Panc1 (cell line): ENCODE results near the gene TSPAN31.
"Not testable (repeated sequence)": the region's sequence is repeated elsewhere in the genome, so short reads cannot be mapped to it uniquely, and the experiment has no call there.

Experiments used
- CTCF ChIP-seq: fragments of 450-650 bp; IDR thresholded peaks from 2 replicates; pipeline ENCODE4 v1.5.1; 2017; ENCODE audit warnings: mild to moderate bottlenecking
- POLR2AphosphoS5 ChIP-seq: IDR thresholded peaks from 2 replicates; pipeline ENCODE4 v1.6.1; 2012; ENCODE audit warnings: mild to moderate bottlenecking, low read depth, low read length, moderate library complexity
- REST ChIP-seq, 2 experiments: IDR thresholded peaks; 2 replicates each; pipeline ENCODE4 v1.6.1; 2011 to 2012; ENCODE audit warnings: low read depth in 2 of 2, control low read depth in 1 of 2, low read length in 1 of 2, mild to moderate bottlenecking in 1 of 2, moderate library complexity in 1 of 2; ENCODE audit not compliant: insufficient read depth in 1 of 2
- SIN3A ChIP-seq: IDR thresholded peaks from 2 replicates; pipeline ENCODE4 v1.6.1; 2012; ENCODE audit warnings: low read depth, mild to moderate bottlenecking, low read length, moderate library complexity, borderline replicate concordance; ENCODE audit not compliant: insufficient read depth
- TCF7L2 ChIP-seq: IDR thresholded peaks from 2 replicates; pipeline ENCODE4 v1.6.1; 2011; ENCODE audit warnings: mild to moderate bottlenecking, low read depth, low read length, inconsistent platforms

- TF ChIP-seq CTCF; SIN3A; POLR2AphosphoS5; REST (IDR thresholded peaks at IDR 0.05; ENCODE audit: insufficient read depth in 1 of 2, low read depth in 2 of 2, low read length in 1 of 2); TCF7L2: not testable (repeated sequence)
These were observed 22.8 kb upstream of the TSPAN31 start for GRCh38 chr12:57721846-57722608.
